Measurements from ENCODE around the gene LDAH. TPM values are rescaled to one million over a fixed set of nuclear protein-coding genes. Genes with fewer than 3 reads are reported as not detected.
A peak's percentile ranks its signal among the peaks of the same experiment; 100 is the strongest.

LDAH gene
- polyA plus RNA-seq, 3 donors = 38.7 to 42.2 (median 39.1) TPM

DNA sequence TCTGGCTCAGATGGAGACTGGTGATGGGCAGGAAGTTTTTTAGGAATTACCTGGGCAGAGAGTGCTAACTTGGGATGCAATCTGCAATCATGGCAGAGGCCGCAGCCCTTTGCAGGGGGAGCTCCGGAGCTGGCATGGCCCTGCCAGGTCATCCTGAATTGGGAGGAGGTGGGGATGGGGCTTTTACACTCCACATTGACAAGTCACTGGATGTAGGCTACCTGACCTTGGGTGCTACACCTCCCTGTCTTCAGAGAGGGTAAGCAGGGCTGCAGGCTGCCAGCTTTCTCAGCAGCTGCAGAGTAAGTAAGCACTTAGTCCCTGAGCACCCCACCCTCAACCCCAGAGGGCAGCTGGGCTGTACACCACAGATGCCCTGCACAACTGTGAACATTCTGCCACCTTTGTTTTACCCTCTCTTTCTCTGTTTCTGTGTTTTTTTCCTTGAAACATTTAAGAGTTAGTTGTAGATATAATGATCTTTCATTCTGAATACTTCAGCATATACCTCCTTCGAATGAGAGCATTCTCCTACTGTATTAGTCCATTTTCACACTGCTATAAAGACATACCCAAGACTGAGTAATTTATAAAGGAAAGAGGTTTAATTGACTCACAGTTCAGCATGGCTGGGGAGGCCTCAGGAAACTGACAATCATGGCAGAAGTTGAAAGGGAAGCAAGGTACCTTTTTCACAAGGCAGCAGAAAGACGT, 165.2 kb downstream of the LDAH start:
- DNase-seq (ENCODE audit: low read depth in 3 of 3, low spot score in 2 of 3) = no peak

DNA sequence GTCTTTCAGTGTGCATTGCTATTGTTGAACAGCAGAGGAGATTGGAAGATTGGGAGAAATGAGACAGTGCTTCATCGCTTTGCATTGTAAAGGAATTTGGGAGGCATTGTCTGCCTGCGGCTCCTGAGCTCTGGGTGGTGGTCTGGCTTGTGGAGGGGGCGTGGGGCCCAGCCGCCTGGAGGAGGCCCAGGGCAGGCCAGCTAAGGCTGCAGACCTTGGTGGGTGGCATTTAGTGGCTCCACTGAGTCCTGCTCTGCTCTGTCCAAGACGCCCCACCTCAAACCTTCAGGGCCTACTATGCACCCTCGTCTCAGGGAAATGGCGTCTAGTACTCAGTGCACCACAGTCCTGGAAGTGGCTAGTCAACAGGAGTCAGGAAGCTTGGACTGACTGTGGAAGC, 166.3 kb downstream of the LDAH start:
- DNase-seq (ENCODE audit: low read depth in 3 of 3, low spot score in 2 of 3) = no peak

DNA sequence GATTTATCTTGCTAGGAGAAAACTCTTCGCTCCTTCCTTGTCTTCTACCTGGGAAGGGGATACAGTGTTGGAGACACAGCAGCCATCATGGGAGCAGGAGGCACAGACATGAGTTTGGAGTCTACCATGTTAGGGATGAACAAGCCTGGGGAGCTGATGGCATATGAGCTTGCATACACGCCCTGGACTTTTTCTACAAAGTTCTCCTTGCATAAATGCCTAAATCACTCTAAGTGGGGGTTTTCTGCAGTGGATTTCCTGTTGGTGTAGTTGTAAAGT, 168.4 kb downstream of the LDAH start:
- no peak for DNase-seq (ENCODE audit: low read depth in 3 of 3, low spot score in 2 of 3)

DNA sequence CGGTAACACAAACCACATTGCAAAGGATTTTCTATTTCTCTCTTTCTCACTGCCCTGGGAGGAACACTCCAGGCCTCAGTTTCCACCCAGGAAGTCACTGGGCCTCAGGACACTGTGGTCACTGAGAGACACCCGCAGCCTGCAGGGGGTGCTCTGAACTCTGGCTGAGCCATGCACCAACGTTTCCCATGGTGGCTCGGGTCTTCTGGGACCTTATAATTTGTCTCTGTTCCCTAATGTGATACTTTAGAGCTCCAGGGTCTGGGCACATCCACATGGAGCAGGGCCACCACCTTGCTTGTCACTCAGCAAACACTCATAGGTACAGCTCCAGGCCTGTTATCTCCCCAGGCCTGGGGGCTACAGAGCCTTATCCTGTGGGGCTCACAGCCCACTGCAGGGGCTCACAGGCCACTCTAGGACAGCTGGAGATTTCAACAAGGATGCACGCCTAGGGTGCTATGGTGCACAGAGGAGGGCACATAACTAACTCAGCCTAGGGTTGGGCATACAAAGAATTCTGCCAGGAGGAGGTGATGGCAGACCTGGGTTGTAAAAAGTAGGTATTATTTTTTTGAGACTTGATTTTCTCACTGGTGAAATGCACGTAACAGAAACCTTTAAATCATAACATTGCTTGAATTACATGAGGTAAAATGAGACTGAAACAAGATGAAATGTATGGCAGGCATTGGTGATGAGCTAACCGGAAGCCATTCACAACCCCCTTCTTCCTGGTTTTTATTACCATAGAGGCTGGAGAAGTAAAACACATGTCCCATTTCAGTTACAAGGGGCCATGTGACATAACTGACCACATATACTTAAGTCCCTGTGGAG, 169.0 kb downstream of the LDAH start:
- DNase-seq (ENCODE audit: low read depth in 3 of 3, low spot score in 2 of 3) = no peak

DNA sequence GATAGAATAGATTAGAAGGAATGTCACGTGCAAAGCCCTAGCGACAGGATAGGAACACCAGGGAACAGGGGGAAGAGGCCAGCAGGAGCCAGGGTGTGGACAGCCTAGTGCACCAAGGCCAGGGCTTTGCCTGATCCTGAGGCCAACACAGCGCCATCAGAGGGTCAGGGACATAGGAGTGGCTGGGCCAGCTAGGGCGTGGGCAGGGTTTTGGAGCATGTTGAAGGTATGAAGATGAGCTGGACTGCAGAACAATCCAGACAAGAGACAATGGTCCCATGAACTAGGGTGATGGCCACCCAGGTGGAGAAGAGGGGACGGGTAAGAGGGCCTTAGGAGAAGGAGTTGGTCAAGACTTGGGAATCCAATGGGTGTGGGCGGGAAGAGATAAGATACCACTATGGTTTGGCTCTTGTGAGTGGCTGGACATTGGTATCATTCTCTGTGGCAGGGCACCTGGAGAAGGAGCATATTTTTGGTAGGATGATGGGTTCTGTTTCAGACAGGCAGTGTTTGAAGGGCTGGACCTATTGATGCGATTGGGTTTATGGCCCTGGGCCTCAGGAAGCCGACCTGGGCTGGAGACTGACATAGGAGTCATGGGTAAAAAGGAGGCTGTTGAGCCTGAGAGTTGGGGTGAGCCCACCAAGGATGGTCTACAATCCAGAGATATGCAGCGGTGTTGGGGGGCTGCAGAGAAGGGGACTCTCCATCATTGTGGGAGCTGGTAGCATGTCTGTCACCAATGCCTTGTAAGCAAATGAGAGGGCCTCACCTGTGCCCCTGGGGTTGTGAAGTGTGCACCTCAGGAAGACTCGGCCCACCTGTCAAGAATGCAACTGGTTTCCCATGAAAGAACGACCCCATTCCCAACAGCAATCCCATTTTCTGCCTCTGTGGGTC, 170.0 kb downstream of the LDAH start:
- DNase-seq (ENCODE audit: low read depth in 3 of 3, low spot score in 2 of 3) = no peak

DNA sequence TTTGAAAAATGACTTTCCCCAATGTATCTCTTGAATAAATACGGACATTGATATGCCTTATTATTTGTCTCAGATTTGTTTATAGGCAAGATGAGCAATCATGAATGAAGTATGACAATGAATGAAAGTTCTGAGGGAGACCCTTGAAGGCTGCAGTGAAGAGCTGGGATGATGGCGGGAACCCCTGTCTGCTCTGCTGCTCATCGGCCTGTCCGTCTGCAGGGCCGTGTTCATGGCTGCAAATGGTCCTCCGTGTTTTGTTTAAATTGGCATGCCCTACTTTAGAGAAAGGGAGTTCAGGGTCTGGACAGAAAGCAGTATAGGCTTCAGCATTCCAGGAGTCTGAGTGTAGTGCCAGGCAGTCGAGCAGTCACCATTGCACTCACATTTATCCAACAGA, 170.8 kb downstream of the LDAH start:
- DNase-seq (ENCODE audit: low read depth in 3 of 3, low spot score in 2 of 3) = no peak

DNA sequence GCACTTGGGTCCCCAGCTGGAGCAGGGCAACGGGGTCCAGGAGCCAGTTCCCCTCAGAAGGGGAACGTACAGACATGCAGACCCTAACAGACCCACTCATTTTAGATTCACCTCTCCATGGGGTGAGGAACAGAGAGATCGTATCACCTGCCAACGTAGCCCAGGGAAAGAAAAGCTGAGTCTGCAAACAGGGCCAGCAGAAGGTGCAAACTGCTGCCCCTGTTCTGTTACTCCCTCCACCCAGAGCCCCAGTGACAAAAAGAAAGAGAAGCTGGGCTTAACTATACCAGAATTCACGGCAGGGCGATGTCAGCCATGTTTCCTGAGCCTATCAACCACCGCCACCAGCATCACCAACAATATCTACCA, 171.2 kb downstream of the LDAH start:
- DNase-seq (ENCODE audit: low read depth in 3 of 3, low spot score in 2 of 3) = no peak

DNA sequence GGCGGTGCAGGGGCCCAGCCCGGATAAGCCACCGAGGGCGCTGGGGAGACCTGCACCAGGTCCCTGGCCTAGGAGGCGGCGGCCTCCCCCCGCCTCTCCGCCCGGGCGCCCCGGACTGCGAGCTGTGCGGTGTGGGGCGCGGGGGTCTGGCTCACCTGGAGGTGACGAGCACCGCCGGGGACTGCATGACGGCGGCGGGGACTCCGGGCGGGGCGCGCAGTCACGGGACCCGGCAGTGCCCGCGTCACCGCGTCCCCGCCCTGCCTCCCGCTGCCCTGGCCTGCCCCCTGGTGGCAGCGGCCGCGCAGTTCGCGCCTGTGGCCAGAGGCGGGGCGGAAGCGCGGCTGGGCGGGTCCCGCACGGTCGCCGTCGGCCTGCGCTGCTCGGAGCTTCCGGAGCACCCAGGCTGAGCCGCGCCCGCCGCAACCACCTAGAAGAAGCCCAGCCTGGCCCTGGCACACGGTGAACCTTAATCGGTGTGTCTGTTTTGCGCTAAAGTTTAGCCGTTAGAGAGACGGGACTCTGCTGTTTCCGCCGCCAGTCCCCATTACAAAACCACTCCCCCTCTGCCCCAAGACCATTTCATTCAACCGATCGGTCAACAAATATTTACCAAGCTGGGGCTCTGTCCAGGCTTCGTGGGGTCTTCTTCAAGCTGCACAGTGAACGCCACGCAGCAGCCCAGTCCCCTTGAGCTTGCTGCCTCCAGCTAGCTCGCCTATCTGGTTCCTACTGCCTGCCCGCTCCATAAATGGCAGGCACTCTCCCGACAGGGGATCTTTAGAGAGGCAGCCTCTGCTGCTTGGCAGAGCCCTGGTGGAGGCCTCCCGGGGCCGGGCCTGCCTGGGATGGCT, 171.8 kb downstream of the LDAH start, which contains the start of gene HS1BP3:
Gene HS1BP3 (minus strand): TSS at position 222 of the 854 bp plus-strand sequence. CDS start 35 bp downstream, at position 187.
- peak; percentile 65 to 77 (median 76) for DNase-seq (ENCODE audit: low read depth in 3 of 3, low spot score in 2 of 3)

DNA sequence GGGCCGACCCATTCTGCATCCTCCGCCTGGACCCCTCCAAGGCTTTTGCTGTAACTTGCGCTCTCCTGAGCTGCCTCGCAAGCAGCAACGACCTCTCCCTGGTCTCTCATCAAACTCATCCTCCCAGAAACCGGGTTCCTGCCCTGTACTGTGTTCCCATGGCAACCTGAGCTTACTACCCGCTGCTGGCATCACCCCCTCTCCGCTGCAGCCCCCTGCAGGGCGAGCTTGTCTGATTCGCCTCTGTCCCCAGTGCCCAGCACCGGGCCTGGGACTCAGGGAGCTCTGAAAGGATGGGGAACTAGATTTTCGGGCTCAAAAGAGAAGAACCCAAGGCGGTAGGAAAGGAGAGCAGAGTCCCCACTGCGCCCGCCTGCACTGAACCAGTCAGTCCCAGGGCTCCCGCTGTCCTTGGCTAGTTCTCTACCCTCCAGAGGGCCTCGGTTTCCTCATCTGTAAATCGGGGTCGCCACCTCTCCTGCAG, 172.5 kb downstream of the LDAH start:
- DNase-seq (ENCODE audit: low read depth in 3 of 3, low spot score in 2 of 3) = no peak

DNA sequence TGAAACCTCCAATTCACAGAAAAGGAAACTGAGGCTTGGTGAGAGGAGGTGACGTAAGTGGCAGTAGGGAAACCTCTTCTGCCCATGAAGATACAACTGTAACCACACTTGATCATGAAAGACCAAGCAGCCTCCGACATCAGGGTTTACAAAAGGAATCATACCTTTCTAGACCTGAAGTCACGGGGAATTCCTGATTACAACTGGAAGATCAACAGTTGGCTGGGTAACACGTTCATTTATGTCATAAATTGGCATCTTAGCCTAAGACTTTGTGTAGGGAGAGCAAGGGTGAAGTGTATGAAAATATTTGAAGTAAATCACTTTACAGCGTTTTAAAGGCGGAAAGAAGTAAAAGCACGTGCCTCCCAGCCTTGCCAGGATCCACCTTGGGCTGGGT, 172.9 kb downstream of the LDAH start:
- DNase-seq (ENCODE audit: low read depth in 3 of 3, low spot score in 2 of 3) = no peak

DNA sequence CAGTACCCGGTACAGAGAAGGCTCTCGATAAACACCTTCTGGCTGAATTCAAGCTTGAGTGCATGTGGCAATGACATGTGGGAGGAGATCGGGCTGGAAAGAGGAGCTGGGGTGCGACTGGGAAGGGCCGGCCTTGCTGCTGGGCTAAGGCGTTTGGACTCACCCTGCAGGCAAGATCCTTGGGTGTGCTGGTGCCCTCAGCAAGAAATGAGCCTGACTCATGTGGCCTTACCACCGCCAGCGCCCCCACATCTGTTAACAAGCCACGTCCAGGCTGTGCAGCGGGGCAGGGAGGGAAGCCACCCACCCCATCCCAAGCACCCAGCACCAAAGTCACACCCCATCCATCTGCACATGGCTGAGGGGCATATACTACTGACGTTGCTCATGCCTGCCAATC, 173.3 kb downstream of the LDAH start:
- no peak for DNase-seq (ENCODE audit: low read depth in 3 of 3, low spot score in 2 of 3)

DNA sequence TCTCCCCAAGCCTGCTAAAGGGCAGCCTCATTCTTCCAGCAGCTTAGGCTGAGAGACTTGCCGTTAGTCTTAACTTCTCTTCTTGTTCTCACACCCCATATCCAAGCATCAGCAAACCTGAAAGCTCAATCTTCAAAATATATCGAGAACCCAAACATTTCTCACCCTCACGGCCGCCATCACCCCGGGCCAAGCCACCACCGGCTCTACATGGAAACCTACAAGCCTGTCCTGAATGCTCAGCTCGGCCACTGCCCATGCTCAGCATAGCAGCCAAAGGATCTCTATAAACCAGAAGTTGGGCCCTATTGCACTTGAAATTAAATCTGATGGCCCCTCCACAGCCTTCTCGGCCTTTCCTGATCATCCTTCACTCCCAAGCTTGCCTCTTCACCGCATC, 174.1 kb downstream of the LDAH start:
- DNase-seq (ENCODE audit: low read depth in 3 of 3, low spot score in 2 of 3) = no peak

DNA sequence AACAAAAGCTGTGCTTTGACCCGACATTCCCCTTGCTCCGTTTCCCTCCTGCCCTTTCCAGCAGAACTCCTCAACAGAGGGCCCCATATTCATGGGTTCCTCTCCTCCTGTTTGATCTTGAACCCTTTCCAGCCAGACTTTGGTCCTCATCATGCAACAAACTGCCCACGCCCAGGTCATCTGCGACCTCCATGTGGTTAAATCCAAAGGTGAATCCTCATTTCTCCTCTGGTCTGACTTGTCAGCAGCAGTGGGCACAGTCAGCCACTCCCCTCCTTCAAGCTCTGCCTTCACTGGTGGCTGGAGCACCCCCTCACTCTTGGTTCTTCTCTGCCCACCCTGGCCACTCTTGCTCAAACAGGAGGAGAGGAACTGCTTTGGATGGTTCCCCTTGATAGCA, 174.7 kb downstream of the LDAH start:
- DNase-seq (ENCODE audit: low read depth in 3 of 3, low spot score in 2 of 3) = no peak

DNA sequence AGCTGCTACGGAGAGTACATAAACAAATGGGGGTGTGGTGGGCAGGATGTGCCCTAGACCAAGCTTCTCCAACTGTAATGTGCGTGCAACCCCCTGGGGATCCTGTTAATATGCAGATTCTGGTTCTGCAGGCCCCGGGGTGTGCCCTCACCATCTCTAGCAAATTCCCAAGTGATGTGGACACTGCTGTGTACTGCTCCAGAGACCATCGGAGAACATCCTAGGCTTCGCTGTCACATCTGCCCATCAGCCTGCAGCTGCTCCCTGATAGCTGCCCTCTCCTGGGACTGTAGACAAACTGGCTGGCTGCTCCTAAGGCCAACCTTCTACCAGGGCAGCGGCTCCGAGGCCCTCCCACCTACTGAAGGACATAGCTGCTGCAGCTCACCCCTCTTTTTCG, 175.2 kb downstream of the LDAH start:
- no peak for DNase-seq (ENCODE audit: low read depth in 3 of 3, low spot score in 2 of 3)

DNA sequence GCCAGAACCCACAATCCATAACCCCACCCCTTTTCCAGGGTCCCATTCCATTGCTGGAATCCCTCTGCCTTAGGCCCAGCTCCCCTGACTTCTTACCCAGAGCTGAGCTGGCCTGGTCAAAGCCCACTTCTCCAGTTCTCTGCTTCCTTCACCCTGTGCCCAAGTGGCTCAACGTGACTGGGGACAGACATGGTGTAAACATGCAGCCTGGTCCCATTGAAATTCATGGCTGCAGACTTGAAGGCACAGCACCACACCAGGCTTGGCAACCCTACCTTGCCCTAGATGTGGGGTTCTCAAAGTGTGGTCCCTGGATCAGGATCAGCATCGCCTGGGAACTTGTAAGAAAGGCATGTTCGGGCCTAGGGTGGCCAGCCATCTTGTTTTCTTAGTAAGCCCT, 175.7 kb downstream of the LDAH start:
- DNase-seq (ENCODE audit: low read depth in 3 of 3, low spot score in 2 of 3) = no peak

DNA sequence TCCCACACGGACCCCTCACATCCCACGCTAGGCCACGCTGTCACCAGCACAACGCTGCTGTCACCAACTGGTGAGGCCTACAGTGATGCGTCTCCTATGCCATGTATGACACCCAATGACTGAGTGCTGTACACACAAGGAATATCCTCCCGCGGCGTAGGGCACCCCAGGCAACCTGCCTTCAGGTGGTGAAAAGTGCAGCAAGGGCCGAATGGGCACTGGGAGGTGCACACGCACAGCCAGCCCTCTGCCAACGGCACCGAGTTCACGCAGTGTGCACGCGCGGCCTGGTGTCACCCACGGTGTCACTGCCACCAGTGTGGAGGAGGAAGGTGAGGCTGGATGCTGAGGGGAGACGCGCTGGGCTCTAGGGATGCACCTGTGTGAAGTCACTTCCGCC, 176.5 kb downstream of the LDAH start:
- DNase-seq (ENCODE audit: low read depth in 3 of 3, low spot score in 2 of 3) = no peak

DNA sequence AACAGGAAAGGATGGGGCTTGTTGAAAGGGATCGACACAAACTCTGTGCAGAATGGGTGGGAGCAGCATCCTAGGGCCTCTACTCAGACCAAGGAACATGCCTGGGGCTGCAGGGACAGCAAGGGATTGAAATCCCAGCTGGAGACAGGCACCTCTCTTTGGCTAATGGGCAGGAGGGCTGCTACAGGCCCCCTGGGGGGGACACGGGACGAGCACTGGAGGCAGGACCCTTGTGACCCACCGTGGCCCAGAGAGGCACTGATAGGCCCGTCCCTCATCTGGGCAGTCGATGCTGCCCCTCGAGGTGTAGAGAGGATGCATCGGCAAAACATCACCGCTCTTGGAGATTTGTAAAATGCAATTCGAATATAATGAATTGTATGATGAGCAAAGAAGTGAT, 177.1 kb downstream of the LDAH start:
- no peak for DNase-seq (ENCODE audit: low read depth in 3 of 3, low spot score in 2 of 3)

DNA sequence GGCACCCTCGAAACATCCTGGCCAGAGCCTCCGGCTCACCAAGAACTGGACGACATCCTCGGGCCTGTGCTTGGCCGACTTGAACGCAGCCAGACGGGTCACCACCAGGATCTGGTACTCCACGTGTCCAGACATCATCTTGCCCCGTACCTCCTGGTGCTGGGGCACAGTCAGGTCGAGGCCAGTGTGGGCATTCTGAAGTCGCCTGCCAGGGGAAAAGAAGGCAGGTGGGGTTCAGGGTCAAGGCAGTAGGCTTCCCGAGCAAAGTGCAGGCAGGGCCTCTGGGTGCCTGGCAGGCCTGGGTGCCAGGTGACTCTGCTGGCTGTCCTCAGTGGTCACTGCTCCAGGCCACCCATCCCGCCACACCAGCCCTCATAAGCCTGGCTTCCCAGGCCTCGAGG, 177.6 kb downstream of the LDAH start:
- no peak for DNase-seq (ENCODE audit: low read depth in 3 of 3, low spot score in 2 of 3)

DNA sequence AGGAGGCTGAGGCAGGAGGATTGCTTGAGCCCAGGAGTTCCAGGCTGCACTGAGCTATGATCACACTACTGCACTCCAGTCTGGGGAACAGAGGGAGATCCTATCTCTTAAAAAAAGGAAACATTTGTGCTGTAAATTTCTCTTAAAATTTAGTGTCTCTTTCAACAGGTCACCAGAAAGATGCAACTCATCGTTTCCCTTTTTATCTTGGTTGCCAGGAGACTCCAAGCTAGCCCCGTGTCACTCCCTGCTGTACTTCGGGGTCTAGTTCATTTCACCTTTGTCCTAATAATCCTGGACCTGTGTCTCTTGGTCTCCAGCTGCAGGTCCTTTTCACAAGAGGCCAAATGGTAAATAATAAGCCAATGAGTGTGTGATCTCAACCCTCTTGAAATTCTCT, 179.1 kb downstream of the LDAH start:
- DNase-seq (ENCODE audit: low read depth in 3 of 3, low spot score in 2 of 3) = no peak

DNA sequence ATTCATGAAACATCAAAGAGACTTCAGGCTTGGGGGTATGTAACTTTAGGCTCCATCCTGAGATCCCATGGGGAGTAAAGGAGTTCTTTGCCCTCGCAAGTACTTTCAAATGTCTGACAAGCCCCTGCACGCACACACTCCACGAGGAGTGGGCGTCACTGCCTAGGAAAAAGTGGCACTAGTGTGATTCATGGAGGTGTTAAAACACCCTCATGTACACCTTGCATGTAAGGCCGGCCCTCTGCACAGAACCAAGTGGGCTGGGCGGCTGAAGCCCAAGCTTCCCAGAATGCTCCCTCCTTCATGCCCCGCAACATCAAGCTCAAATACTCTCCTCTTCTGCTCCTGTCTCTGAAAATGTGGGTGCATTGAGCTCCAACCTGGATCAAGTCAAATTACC, 179.8 kb downstream of the LDAH start:
- DNase-seq (ENCODE audit: low read depth in 3 of 3, low spot score in 2 of 3) = no peak
